Loucy (cell line): ENCODE measurements around the gene B9D2.

ENCODE experiments used
- H2AFZ ChIP-seq: fragments of 200-600 bp; sonication (generic); 2 replicates; pipeline ENCODE4 v1.6.0; 2016; ENCODE audit warnings: antibody characterized with exemption, mild to moderate bottlenecking, low read length, moderate library complexity
- H3F3A ChIP-seq: fragments of 200-600 bp; 2 replicates; pipeline ENCODE4 v1.6.0; 2016; ENCODE audit warnings: antibody characterized with exemption, low read depth, mild to moderate bottlenecking
- H3K27me3 ChIP-seq: fragments of 200-600 bp; sonication (generic); 2 replicates; pipeline ENCODE4 v1.6.1; 2014; ENCODE audit warnings: low read length, mild to moderate bottlenecking; ENCODE audit not compliant: insufficient read depth, poor library complexity, severe bottlenecking
- H3K36me3 ChIP-seq: fragments of 200-600 bp; sonication (generic); 2 replicates; pipeline ENCODE4 v1.6.1; 2016; ENCODE audit warnings: low read length; ENCODE audit not compliant: insufficient read depth
- H3K4me1 ChIP-seq: fragments of 200-600 bp; sonication (generic); 2 replicates; pipeline ENCODE4 v1.5.1; 2014; ENCODE audit warnings: low read length, mild to moderate bottlenecking; ENCODE audit not compliant: insufficient read depth, poor library complexity, severe bottlenecking
- H3K4me2 ChIP-seq: fragments of 200-600 bp; sonication (generic); 2 replicates; pipeline ENCODE4 v1.6.0; 2014; ENCODE audit warnings: antibody characterized with exemption, low read length, low read depth, mild to moderate bottlenecking; ENCODE audit not compliant: poor library complexity, severe bottlenecking
- H3K4me3 ChIP-seq: fragments of 200-600 bp; sonication (generic); 2 replicates; pipeline ENCODE4 v1.5.1; 2014; ENCODE audit warnings: low read length, mild to moderate bottlenecking, mixed read lengths; ENCODE audit not compliant: poor library complexity, severe bottlenecking
- H3K79me2 ChIP-seq: fragments of 200-600 bp; sonication (generic); 2 replicates; pipeline ENCODE4 v1.6.1; 2014; ENCODE audit warnings: low read length; ENCODE audit not compliant: insufficient read depth
- H3K9ac ChIP-seq: fragments of 200-600 bp; sonication (generic); 2 replicates; pipeline ENCODE4 v1.6.0; 2014; ENCODE audit warnings: mild to moderate bottlenecking, low read depth, low read length, moderate library complexity; ENCODE audit not compliant: poor library complexity, severe bottlenecking
- H3K9me2 ChIP-seq: fragments of 200-600 bp; sonication (generic); replicated peaks from 2 replicates; pipeline ENCODE4 v1.6.1; 2016; ENCODE audit warnings: low read depth, low read length, mixed read lengths
- H3K9me3 ChIP-seq: fragments of 200-600 bp; sonication (generic); 2 replicates; pipeline ENCODE4 v1.6.1; 2014; ENCODE audit warnings: mild to moderate bottlenecking, antibody characterized with exemption, low read length, low read depth; ENCODE audit not compliant: insufficient read depth
- H4K20me1 ChIP-seq: fragments of 200-600 bp; sonication (generic); 2 replicates; pipeline ENCODE4 v1.6.0; 2014; ENCODE audit warnings: antibody characterized with exemption, low read length, mild to moderate bottlenecking; ENCODE audit not compliant: insufficient read depth, poor library complexity, severe bottlenecking
- EZH2phosphoT487 ChIP-seq: fragments of 200-600 bp; IDR thresholded peaks from 2 replicates; pipeline ENCODE4 v1.6.1; 2018; ENCODE audit warnings: antibody characterized with exemption, mild to moderate bottlenecking, moderate library complexity, borderline replicate concordance
- TF ChIP-seq, protein P1 (sequence below): fragments of 200-600 bp; sonication (generic); conservative IDR thresholded peaks from 2 replicates; pipeline ENCODE4 v1.5.1; 2014; ENCODE audit warnings: mild to moderate bottlenecking, antibody characterized with exemption, low read length

The B9D2 gene

DNA sequence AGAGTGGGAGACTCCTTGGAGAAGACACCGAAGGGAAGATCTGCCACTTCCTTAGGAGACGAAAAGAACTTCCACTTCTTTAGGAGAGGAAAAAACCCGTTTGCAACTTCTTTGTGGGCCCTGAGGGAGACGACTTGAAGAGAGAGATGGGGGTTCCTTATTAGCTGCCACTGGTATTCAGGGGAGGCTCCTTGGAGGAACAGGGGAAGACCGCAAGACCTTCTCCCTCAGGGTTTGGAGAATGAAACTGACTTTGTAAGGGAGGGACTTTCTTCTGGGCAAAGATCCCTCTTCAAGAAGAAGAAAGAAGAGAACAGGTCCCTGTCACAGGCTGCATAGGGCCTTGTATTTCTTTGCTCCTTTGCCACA is 34.1 kb upstream of the B9D2 start:
- H3K79me2 ChIP-seq, result peaks cover 61% of the 10 kb centered on the region

DNA sequence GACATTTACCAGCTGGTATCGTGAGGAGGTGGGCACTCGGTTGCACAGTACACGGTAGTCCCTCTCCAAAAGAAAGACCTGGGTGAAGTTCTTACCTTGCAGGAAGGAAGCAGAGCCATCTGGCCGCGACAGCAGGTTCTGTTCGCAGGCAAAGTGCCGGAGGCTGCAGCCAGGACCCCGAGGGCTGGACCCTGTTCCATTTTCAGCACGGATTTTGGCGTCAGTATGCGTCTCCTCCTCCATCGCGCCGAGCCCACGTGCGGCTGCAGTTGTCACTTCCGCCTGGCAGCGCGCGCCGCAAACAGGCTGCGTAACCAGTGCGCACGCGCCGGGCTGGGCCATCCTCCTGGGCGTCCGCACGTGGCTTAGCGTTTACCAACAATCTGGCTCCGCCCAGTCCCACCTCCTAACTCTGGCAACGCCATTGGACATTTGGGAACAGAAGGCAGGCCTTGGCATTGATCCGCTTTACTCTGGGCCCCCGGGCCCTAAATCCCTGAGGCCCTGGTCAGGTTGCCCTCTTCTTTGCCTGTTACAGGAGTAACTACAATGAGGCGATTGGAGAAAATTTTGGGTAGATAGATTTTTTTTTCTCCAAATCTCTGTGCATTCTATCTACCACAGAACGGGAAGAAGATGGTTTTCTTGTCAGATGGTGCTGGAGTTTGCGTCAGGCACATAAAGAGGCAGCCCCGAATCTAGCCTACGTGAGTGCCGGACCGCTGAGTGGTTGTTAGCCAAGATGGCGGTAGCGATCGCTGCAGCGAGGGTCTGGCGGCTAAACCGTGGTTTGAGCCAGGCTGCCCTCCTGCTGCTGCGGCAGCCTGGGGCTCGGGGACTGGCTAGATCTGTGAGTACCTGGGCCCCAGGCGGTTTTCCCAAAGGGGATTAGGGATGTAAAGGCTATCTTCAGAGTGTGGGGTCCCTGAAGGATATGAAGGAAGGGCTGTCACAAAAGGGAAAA is 33.4 kb upstream of the B9D2 start, which contains the start of the genes BCKDHA and EXOSC5:
Gene BCKDHA (plus strand): TSS at position 733 of the 964 bp plus-strand sequence. CDS start 10 bp downstream, at position 743.
Gene EXOSC5 (minus strand): TSS at position 274 of the 964 bp plus-strand sequence. CDS start 31 bp downstream, at position 243.
- Histone ChIP-seq H3K36me3 (no peaks in the 10 kb centered on the region), H3K79me2 (peaks cover 61% of the 10 kb centered on the region), H3K27me3 (no peaks in the 10 kb centered on the region), H3K9ac (peak within 1 kb of the TSS; percentile 95), H2AFZ (peak within 1 kb of the TSS; percentile 81), H3K9me3 (no peaks in the 10 kb centered on the region), H3K9me2 (no peaks in the 10 kb centered on the region), H3K4me2 (peak within 1 kb of the TSS; percentile 98), H4K20me1 (peaks cover 3% of the 10 kb centered on the region), H3F3A (no peaks in the 10 kb centered on the region), H3K4me3 (peak within 1 kb of the TSS; percentile 97), H3K4me1 (peaks cover 19% of the 10 kb centered on the region)
- TF ChIP-seq EZH2phosphoT487, result no peak
- TF ChIP-seq, protein P1, sequence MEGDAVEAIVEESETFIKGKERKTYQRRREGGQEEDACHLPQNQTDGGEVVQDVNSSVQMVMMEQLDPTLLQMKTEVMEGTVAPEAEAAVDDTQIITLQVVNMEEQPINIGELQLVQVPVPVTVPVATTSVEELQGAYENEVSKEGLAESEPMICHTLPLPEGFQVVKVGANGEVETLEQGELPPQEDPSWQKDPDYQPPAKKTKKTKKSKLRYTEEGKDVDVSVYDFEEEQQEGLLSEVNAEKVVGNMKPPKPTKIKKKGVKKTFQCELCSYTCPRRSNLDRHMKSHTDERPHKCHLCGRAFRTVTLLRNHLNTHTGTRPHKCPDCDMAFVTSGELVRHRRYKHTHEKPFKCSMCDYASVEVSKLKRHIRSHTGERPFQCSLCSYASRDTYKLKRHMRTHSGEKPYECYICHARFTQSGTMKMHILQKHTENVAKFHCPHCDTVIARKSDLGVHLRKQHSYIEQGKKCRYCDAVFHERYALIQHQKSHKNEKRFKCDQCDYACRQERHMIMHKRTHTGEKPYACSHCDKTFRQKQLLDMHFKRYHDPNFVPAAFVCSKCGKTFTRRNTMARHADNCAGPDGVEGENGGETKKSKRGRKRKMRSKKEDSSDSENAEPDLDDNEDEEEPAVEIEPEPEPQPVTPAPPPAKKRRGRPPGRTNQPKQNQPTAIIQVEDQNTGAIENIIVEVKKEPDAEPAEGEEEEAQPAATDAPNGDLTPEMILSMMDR, result no peak

More for the DNA sequence above, 34.1 kb upstream of the B9D2 start:
- TF ChIP-seq EZH2phosphoT487, result no peak
- TF ChIP-seq, protein P1, result no peak
- H3K9me2 ChIP-seq, result no peaks in the 10 kb centered on the region
- no peaks in the 10 kb centered on the region for H3K9me3 ChIP-seq
- peak overlapping the region; percentile 98 for H3K4me2 ChIP-seq
- H3K36me3 ChIP-seq, result no peaks in the 10 kb centered on the region
- peaks cover 3% of the 10 kb centered on the region for H4K20me1 ChIP-seq
- peaks cover 19% of the 10 kb centered on the region for H3K4me1 ChIP-seq
- no peaks in the 10 kb centered on the region for H3F3A ChIP-seq
- H2AFZ ChIP-seq, result peak overlapping the region; percentile 80
- H3K9ac ChIP-seq, result peak overlapping the region; percentile 95
- H3K4me3 ChIP-seq, result peak overlapping the region; percentile 97
- H3K27me3 ChIP-seq, result no peaks in the 10 kb centered on the region

DNA sequence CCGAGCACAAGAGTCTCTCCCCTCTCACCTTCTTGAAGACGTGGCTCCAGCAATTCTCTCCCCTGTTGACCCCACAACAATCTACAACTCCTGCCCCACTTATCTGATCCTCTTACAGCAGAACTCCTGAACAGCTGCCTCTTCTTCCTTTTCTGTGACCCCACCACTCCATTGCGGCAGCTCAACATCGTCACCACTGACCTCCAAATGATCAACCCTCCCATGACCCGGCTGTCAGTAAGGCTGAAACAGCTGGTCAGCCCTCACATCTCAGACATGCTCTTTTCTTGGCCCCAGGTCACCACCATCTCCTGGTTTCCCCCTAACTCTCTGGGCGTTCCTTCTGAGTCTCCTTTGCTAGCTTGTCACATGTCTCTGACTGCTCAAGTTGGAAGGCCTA is 31.4 kb upstream of the B9D2 start:
- Histone ChIP-seq H2AFZ (no peak overlapping the region), H3K9me2 (no peaks in the 10 kb centered on the region), H3K4me1 (peaks cover 19% of the 10 kb centered on the region), H3K79me2 (peaks cover 49% of the 10 kb centered on the region), H3K27me3 (no peaks in the 10 kb centered on the region), H4K20me1 (peaks cover 3% of the 10 kb centered on the region), H3K9me3 (no peaks in the 10 kb centered on the region), H3K36me3 (peaks cover 15% of the 10 kb centered on the region; the same call in 1 of the 2 replicates), H3K4me2 (peak overlapping the region; percentile 79), H3F3A (no peaks in the 10 kb centered on the region), H3K4me3 (peak overlapping the region; percentile 92), H3K9ac (peak overlapping the region; percentile 79)
- TF ChIP-seq EZH2phosphoT487, result no peak
- TF ChIP-seq, protein P1, result no peak
